Gastrocnemius medialis (tissue), 4 donors: ENCODE data around the gene MBNL1.

ENCODE experiments used
- POLR2A ChIP-seq, 2 donors: fragments of 450-650 bp; IDR thresholded peaks; one replicate each; pipeline ENCODE4 v1.6.1; 2017; ENCODE audit warnings: antibody characterized with exemption in 2 of 2, mild to moderate bottlenecking in 2 of 2, moderate library complexity in 2 of 2
- TF ChIP-seq, protein P1 (sequence below), 5 experiments: fragments of 450-650 bp in 3 of 5; fragments of 200-600 bp in 2 of 5; sonication (generic) in 2 of 5; IDR thresholded peaks in 4 of 5; conservative IDR thresholded peaks in 1 of 5; 1 replicate in 4 of 5; 2 replicates in 1 of 5; pipeline ENCODE4 v1.5.1; 2016 to 2019; ENCODE audit warnings: antibody characterized with exemption in 5 of 5, mild to moderate bottlenecking in 3 of 5, moderate library complexity in 3 of 5

DNA sequence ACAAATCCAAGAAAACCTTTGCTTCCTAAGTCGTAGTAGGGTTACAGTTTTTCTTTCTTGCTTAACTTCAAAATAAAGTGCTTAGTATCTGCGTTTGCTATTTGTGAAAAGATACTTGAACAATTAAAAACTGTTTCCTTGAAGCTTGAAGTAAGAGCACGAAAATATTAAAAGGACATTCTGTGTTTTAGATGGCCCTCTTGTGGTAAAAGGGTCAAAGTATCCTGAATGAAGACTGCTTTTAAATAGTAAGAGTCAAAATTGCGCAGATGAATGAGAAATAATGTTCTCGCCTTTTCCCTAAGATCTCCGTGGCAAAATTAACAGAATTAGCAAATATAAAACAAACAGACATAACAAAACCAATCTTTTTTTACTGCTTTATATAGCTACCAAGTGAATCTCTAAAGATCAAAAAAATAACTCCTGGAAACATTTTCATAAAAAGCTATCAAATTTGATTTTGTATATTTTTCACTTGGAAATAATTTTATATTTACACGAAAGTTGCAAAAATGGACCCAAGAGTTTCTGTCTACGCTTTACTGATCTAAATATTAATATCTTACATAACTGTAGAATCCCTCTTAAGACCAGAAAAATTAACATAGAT, 175.4 kb downstream of the MBNL1 start:
- TF ChIP-seq, protein P1, sequence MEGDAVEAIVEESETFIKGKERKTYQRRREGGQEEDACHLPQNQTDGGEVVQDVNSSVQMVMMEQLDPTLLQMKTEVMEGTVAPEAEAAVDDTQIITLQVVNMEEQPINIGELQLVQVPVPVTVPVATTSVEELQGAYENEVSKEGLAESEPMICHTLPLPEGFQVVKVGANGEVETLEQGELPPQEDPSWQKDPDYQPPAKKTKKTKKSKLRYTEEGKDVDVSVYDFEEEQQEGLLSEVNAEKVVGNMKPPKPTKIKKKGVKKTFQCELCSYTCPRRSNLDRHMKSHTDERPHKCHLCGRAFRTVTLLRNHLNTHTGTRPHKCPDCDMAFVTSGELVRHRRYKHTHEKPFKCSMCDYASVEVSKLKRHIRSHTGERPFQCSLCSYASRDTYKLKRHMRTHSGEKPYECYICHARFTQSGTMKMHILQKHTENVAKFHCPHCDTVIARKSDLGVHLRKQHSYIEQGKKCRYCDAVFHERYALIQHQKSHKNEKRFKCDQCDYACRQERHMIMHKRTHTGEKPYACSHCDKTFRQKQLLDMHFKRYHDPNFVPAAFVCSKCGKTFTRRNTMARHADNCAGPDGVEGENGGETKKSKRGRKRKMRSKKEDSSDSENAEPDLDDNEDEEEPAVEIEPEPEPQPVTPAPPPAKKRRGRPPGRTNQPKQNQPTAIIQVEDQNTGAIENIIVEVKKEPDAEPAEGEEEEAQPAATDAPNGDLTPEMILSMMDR (IDR thresholded peaks at IDR 0.05 in 4 of 5, conservative IDR thresholded peaks at IDR 0.05 in 1 of 5), result peak; percentile 59 to 82 (median 68)
- TF ChIP-seq POLR2A (IDR thresholded peaks at IDR 0.05), result no peak
